ENCODE data around the gene ETV3L. TPM values are rescaled to one million over a fixed set of nuclear protein-coding genes. Genes with fewer than 3 reads are reported as not detected.
"Not testable (repeated sequence)": the region's sequence is repeated elsewhere in the genome, so short reads cannot be mapped to it uniquely, and the experiment has no call there.

The ETV3L gene
- total and polyA plus RNA-seq, 10 donors = not detected

DNA sequence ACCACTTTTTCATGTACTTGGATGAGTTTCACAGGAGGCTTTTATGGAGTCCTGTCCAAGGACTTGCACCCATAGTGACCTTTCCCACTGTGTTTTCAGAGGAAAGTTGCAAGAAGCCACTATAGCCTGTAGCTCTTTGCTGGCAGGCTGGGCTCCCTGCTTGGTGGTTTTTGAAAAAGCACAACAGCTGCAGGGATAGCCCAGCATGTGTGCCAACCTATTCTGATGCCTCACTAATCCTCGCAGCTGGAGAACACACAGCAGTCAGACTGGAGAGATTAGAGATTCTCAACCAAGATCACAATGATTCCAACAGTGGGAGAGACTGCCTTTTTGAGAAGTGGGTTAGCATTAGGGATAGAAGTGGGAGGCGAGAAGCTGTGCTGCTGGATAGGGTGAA lies 30.0 kb downstream of the ETV3L start:
- H3K27ac ChIP-seq = no peak overlapping the region
- no peaks in the 10 kb centered on the region for H3K9me3 ChIP-seq
- H3K27me3 ChIP-seq (replicated peaks in 1 of 7) = peaks cover 0 to 27% (median 0%) of the 10 kb centered on the region in 7 donors
- no peak for DNase-seq
- 80 to 95% (median 86%) methylated on average over 2 of the region's 2 CpGs for WGBS, 5 donors
- H3K4me1 ChIP-seq = peaks cover 0 to 8% (median 5%) of the 10 kb centered on the region in 6 donors
- no peak overlapping the region for H3K4me3 ChIP-seq
- H3K36me3 ChIP-seq = no peaks in the 10 kb centered on the region
- TF ChIP-seq, protein P1, sequence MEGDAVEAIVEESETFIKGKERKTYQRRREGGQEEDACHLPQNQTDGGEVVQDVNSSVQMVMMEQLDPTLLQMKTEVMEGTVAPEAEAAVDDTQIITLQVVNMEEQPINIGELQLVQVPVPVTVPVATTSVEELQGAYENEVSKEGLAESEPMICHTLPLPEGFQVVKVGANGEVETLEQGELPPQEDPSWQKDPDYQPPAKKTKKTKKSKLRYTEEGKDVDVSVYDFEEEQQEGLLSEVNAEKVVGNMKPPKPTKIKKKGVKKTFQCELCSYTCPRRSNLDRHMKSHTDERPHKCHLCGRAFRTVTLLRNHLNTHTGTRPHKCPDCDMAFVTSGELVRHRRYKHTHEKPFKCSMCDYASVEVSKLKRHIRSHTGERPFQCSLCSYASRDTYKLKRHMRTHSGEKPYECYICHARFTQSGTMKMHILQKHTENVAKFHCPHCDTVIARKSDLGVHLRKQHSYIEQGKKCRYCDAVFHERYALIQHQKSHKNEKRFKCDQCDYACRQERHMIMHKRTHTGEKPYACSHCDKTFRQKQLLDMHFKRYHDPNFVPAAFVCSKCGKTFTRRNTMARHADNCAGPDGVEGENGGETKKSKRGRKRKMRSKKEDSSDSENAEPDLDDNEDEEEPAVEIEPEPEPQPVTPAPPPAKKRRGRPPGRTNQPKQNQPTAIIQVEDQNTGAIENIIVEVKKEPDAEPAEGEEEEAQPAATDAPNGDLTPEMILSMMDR (IDR thresholded peaks at IDR 0.05 in 8 of 11, conservative IDR thresholded peaks at IDR 0.05 in 3 of 11) = no peak
- no peak for TF ChIP-seq POLR2A (IDR thresholded peaks at IDR 0.05)
- TF ChIP-seq POLR2AphosphoS5 (IDR thresholded peaks at IDR 0.05) = no peak
- intact Hi-C loops (cut with DNase I; ENCODE audit: low total_unique reads) = no loop called here

DNA sequence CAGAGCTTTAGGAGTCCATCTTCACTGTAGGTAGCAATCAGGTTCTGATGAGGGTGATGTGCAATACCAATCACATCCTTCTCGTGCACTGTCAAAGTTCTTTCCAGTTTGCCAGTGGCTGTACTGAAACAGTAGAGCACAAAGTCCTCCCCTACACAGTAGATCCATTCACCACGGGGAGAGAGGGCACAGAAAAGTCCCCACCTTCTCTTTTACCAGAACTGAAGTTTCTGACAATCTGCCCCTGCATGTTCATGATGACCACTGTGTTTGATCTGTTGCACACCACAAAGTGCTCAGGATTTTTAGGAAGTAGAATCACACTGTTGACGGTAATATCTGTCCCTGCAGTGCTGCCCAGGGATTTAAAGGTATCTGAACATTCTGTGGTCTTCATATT lies 40.4 kb downstream of the ETV3L start:
- H3K9me3 ChIP-seq = peaks cover 0 to 14% (median 8%) of the 10 kb centered on the region in 8 donors
- 58 to 75% (median 64%) methylated on average over 3 of the region's 3 CpGs for WGBS, 5 donors
- H3K4me3 ChIP-seq; H3K27ac ChIP-seq; H3K4me1 ChIP-seq; H3K36me3 ChIP-seq; intact Hi-C loops (cut with DNase I; ENCODE audit: low total_unique reads); DNase-seq: not testable (repeated sequence)
- H3K27me3 ChIP-seq (replicated peaks in 1 of 7) = peaks cover 0 to 14% (median 0%) of the 10 kb centered on the region in 7 donors

DNA sequence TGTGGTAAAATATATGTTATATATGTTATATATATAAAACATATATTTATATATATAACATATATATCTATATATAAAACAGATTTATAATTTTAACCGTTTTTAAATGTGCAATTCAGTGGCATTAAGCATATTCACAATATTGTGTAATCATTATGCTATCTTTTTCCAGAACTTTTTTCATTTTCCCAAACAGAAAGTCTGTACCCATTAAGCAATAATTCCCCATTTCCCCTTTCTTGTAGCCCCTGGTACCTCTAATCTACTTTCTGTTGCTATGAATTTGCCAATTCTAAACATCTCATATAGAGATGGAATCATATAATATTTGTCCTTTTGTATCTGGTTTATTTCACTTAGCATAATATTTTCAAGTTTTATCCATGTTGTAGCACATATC lies 43.3 kb downstream of the ETV3L start:
- no peak overlapping the region for H3K27ac ChIP-seq
- no peaks in the 10 kb centered on the region for H3K4me1 ChIP-seq
- no peak for DNase-seq
- intact Hi-C loops (cut with DNase I; ENCODE audit: low total_unique reads) = no loop called here
- 36 to 77% (median 63%) methylated on average over 1 of the region's 1 CpG for WGBS, 5 donors
- no peak overlapping the region for H3K4me3 ChIP-seq
- peaks cover 0 to 29% (median 20%) of the 10 kb centered on the region in 8 donors for H3K9me3 ChIP-seq
- no peaks in the 10 kb centered on the region for H3K36me3 ChIP-seq
- TF ChIP-seq, protein P1 (IDR thresholded peaks at IDR 0.05 in 8 of 11, conservative IDR thresholded peaks at IDR 0.05 in 3 of 11) = no peak
- no peak for TF ChIP-seq POLR2A (IDR thresholded peaks at IDR 0.05)
- no peak for TF ChIP-seq POLR2AphosphoS5 (IDR thresholded peaks at IDR 0.05)
- peaks cover 0 to 14% (median 0%) of the 10 kb centered on the region in 7 donors for H3K27me3 ChIP-seq (replicated peaks in 1 of 7)

DNA sequence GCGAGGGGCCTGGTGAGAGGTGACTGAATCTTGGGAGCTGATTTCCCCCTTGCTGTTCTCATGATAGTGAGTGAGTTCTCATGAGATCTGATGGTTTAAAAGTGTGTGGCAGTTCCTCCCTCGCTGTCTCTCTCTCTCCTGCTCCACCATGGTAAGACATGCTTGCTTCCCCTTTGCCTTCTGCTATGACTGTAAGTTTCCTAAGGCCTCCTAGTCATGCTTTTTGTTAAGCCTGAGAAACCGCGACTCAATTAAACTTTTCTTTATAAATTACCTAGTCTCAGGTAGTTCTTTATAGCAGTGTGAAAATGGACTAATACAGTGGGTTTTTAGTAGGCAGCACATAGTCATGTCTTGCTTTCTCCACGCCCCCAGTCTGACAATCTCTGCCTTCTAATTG lies 43.9 kb downstream of the ETV3L start:
- not testable (repeated sequence) for H3K4me3 ChIP-seq
- WGBS, 5 donors = 65 to 82% (median 70%) methylated on average over 5 of the region's 5 CpGs

DNA sequence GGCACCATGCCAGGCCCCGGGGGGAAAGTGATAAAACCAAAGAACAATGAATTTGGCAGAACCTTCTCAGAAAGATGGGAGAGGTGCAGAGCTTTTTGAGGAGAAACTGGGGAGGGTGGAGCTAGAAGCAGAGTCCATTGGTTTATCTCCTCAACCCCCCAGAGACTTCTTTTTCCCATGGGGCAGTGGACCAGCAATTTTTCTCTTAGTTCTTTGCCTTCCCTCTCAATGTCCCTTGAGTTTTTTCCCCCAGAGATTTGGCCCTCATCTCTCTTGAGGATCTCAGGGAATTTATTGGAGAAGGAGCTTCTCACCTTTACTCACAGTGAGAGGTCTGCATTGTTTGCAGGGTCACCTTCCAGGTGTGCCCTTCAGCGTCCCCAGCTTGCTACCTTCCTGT lies 48.8 kb downstream of the ETV3L start:
- Histone ChIP-seq H3K9me3 (peaks cover 0 to 22% (median 17%) of the 10 kb centered on the region in 8 donors), H3K27ac (no peak overlapping the region), H3K4me1 (peaks cover 0 to 12% (median 8%) of the 10 kb centered on the region in 6 donors), H3K4me3 (no peak overlapping the region), H3K27me3 (replicated peaks in 1 of 7) (peaks cover 0 to 23% (median 0%) of the 10 kb centered on the region in 7 donors), H3K36me3 (no peaks in the 10 kb centered on the region)
- intact Hi-C loops (cut with DNase I; ENCODE audit: low total_unique reads) = no loop called here
- no peak for TF ChIP-seq POLR2AphosphoS5 (IDR thresholded peaks at IDR 0.05)
- TF ChIP-seq, protein P1 (IDR thresholded peaks at IDR 0.05 in 8 of 11, conservative IDR thresholded peaks at IDR 0.05 in 3 of 11) = no peak
- no peak for TF ChIP-seq POLR2A (IDR thresholded peaks at IDR 0.05)
- WGBS, 5 donors = 54 to 90% (median 61%) methylated on average over 2 of the region's 2 CpGs
- no peak for DNase-seq

More for the DNA sequence above, 43.9 kb downstream of the ETV3L start:
- H3K27me3 ChIP-seq (replicated peaks in 1 of 7) = peaks cover 0 to 14% (median 0%) of the 10 kb centered on the region in 7 donors
- H3K36me3 ChIP-seq; H3K4me1 ChIP-seq; DNase-seq; intact Hi-C loops (cut with DNase I; ENCODE audit: low total_unique reads); H3K27ac ChIP-seq: not testable (repeated sequence)
- peaks cover 0 to 24% (median 18%) of the 10 kb centered on the region in 8 donors for H3K9me3 ChIP-seq

All from spleen (tissue), 11 donors.